ENCODE data around the gene AKT2. TPM values are rescaled to one million over a fixed set of nuclear protein-coding genes. Genes with fewer than 3 reads are reported as not detected.

The AKT2 gene
- total RNA-seq, 1 experiment from 2014 or later, result 149 TPM

GRCh38 chr19:40270362-40271089, 14.6 kb downstream of the AKT2 start:
- POLR2A ChIA-PET (ENCODE audit: unreplicated experiment), result no interaction called here
- no peaks in the 10 kb centered on the region for H3F3A ChIP-seq (ENCODE audit: insufficient read depth, low read depth)
- TF ChIP-seq EZH2 (IDR thresholded peaks at IDR 0.05; ENCODE audit: low read depth), result no peak
- TF ChIP-seq CTCF (conservative IDR thresholded peaks at IDR 0.05), result no peak
- BruUV-seq (replicated peaks), result no TSS peak
- no peak overlapping the region for H3K4me3 ChIP-seq
- H4K20me1 ChIP-seq (ENCODE audit: insufficient read depth), result peaks cover 64% of the 10 kb centered on the region
- H3K27ac ChIP-seq, result no peak overlapping the region
- CTCF ChIA-PET, result interaction anchor here (0.5 kb wide), 1 partner anchor 1323 kb away, joined by 4 read pairs; no protein-coding TSS in a partner anchor
- no peaks in the 10 kb centered on the region for H3K9me2 ChIP-seq (ENCODE audit: insufficient read depth)
- intact Hi-C loops (cut with micrococcal nuclease; ENCODE audit: unreplicated experiment), result no loop called here
- H3K27me3 ChIP-seq (ENCODE audit: insufficient read depth, low read depth), result no peaks in the 10 kb centered on the region
- no peaks in the 10 kb centered on the region for H3K9me3 ChIP-seq (ENCODE audit: insufficient read depth, low read depth)
- DNase-seq, result no peak
- no peak overlapping the region for H2AFZ ChIP-seq
- peaks cover 40% of the 10 kb centered on the region for H3K79me2 ChIP-seq (ENCODE audit: low read depth)
- no peaks in the 10 kb centered on the region for H3K4me1 ChIP-seq (replicated peaks; ENCODE audit: insufficient read depth)
- no peak overlapping the region for H3K4me2 ChIP-seq
- no peaks in the 10 kb centered on the region for H3K36me3 ChIP-seq (ENCODE audit: low read depth)

- no peaks in the 10 kb centered on the region for H3K9me3 ChIP-seq (ENCODE audit: insufficient read depth, low read depth)
- CTCF ChIA-PET, result no interaction called here
- H3K36me3 ChIP-seq (ENCODE audit: low read depth), result no peaks in the 10 kb centered on the region
- no peak for DNase-seq
- H3F3A ChIP-seq (ENCODE audit: insufficient read depth, low read depth), result no peaks in the 10 kb centered on the region
- peaks cover 30% of the 10 kb centered on the region; the same call in 1 of the 2 replicates for H3K79me2 ChIP-seq (ENCODE audit: low read depth)
- no peak for TF ChIP-seq EZH2 (IDR thresholded peaks at IDR 0.05; ENCODE audit: low read depth)
- no peak for TF ChIP-seq CTCF (conservative IDR thresholded peaks at IDR 0.05)
- intact Hi-C loops (cut with micrococcal nuclease; ENCODE audit: unreplicated experiment), result no loop called here
- H3K27me3 ChIP-seq (ENCODE audit: insufficient read depth, low read depth), result no peaks in the 10 kb centered on the region
- no peaks in the 10 kb centered on the region for H3K4me1 ChIP-seq (replicated peaks; ENCODE audit: insufficient read depth)
- peaks cover 64% of the 10 kb centered on the region for H4K20me1 ChIP-seq (ENCODE audit: insufficient read depth)
- no TSS peak for BruUV-seq (replicated peaks)
- POLR2A ChIA-PET (ENCODE audit: unreplicated experiment), result interaction anchor here (0.7 kb wide), 1 partner anchor 121 kb away, joined by 3 read pairs; no protein-coding TSS in a partner anchor
- H3K4me3 ChIP-seq, result no peak overlapping the region
- no peak overlapping the region for H3K4me2 ChIP-seq
- no peak overlapping the region for H2AFZ ChIP-seq
- no peaks in the 10 kb centered on the region for H3K9me2 ChIP-seq (ENCODE audit: insufficient read depth)
- no peak overlapping the region for H3K27ac ChIP-seq
Measured at GRCh38 chr19:40269216-40269940, 15.8 kb downstream of the AKT2 start.

- H3F3A ChIP-seq (ENCODE audit: insufficient read depth, low read depth), result no peaks in the 10 kb centered on the region
- no peak overlapping the region for H3K4me2 ChIP-seq
- intact Hi-C loops (cut with micrococcal nuclease; ENCODE audit: unreplicated experiment), result no loop called here
- DNase-seq, result no peak
- no peak for TF ChIP-seq CTCF (conservative IDR thresholded peaks at IDR 0.05)
- TF ChIP-seq EZH2 (IDR thresholded peaks at IDR 0.05; ENCODE audit: low read depth), result no peak
- H3K4me3 ChIP-seq, result no peak overlapping the region
- H3K36me3 ChIP-seq (ENCODE audit: low read depth), result no peaks in the 10 kb centered on the region
- H4K20me1 ChIP-seq (ENCODE audit: insufficient read depth), result peaks cover 58% of the 10 kb centered on the region
- H3K9me3 ChIP-seq (ENCODE audit: insufficient read depth, low read depth), result no peaks in the 10 kb centered on the region
- H3K9me2 ChIP-seq (ENCODE audit: insufficient read depth), result no peaks in the 10 kb centered on the region
- ChIA-PET POLR2A (ENCODE audit: unreplicated experiment) (no interaction called here), CTCF (interaction anchor here (0.6 kb wide), 1 partner anchor 350 kb away, joined by 3 read pairs; no protein-coding TSS in a partner anchor)
- no peak overlapping the region for H2AFZ ChIP-seq
- BruUV-seq (replicated peaks), result no TSS peak
- no peaks in the 10 kb centered on the region for H3K27me3 ChIP-seq (ENCODE audit: insufficient read depth, low read depth)
- H3K79me2 ChIP-seq (ENCODE audit: low read depth), result peaks cover 24% of the 10 kb centered on the region; the same call in 1 of the 2 replicates
- H3K4me1 ChIP-seq (replicated peaks; ENCODE audit: insufficient read depth), result no peaks in the 10 kb centered on the region
- no peak overlapping the region for H3K27ac ChIP-seq
Measured at GRCh38 chr19:40267601-40267997, 17.5 kb downstream of the AKT2 start.

Data from PC-9 (cell line).